PFSK-1 (cell line): ENCODE results near the gene SCARF1.

Experiments used
- POLR2AphosphoS5 ChIP-seq: IDR thresholded peaks from 2 replicates; pipeline ENCODE4 v1.6.1; 2012; ENCODE audit warnings: low read depth, mild to moderate bottlenecking, control low read depth, low read length, moderate library complexity
- SIN3A ChIP-seq: IDR thresholded peaks from 2 replicates; pipeline ENCODE4 v1.6.1; 2012; ENCODE audit warnings: mild to moderate bottlenecking, low read length, moderate library complexity, borderline replicate concordance; ENCODE audit not compliant: insufficient read depth
- TAF1 ChIP-seq: IDR thresholded peaks from 2 replicates; pipeline ENCODE4 v1.6.1; 2012; ENCODE audit warnings: low read length, control low read depth, borderline replicate concordance; ENCODE audit not compliant: insufficient read depth

DNA sequence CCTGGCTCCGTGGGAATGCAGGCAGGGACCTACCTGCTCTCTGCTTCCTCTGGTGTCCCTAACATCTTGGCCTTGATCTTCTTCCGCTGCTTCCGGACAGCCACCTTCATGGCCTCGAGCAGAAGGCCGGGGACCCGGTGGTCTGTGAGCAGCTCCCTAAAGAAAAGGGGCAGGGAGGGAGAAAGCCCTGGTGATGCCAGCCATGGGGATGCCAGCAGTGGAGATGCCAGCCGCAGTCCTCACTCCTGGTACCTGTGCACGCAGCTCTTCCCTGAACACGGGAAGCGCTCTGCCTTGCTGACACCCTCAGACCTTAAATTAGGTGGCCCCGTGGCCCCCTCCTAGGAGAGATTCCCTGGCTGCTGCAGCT lies 2.3 kb upstream of the SCARF1 start:
- TF ChIP-seq SIN3A = no peak
- TF ChIP-seq POLR2AphosphoS5 = no peak
- no peak for TF ChIP-seq TAF1
